Amygdala (tissue), 56 donors: ENCODE results near the gene BEND7.

Experiments
- DNase-seq, 56 donors: peaks; one replicate each; lab custom pipeline; 2025; lab: John Stamatoyannopoulos, UW

BEND7 gene

GRCh38 chr10:13393640-13394039, 135.2 kb downstream of the BEND7 start:
- no peak for DNase-seq

- no peak for DNase-seq
These were observed 136.1 kb downstream of the BEND7 start for GRCh38 chr10:13392701-13393100.
